Left lung (tissue), 10 donors: Measurements from ENCODE around the gene CSF2. TPM values are rescaled to one million over a fixed set of nuclear protein-coding genes. Genes with fewer than 3 reads are reported as not detected.

Experiments used
- ATAC-seq: fragments of 200-7000 bp; cut with Tn5 transposase; one replicate; pipeline ENCODE4 v1.9.1; 2020; ENCODE audit warnings: moderate library complexity
- DNase-seq, 4 donors: peaks; one replicate each; pipeline ENCODE4 v3.0.0-alpha.2; 2013 to 2020
- H3K27ac ChIP-seq, 2 donors: fragments of 200-600 bp; sonication (generic) in 1 of 2; one replicate each; pipeline versions ENCODE4 v1.5.0 to v1.8.0; 2020 to 2021
- H3K27me3 ChIP-seq, 2 donors: fragments of 200-600 bp; sonication (generic) in 1 of 2; one replicate each; pipeline versions ENCODE4 v1.5.0 to v1.8.0; 2020 to 2021
- H3K36me3 ChIP-seq, 2 donors: fragments of 200-600 bp; sonication (generic) in 1 of 2; one replicate each; pipeline versions ENCODE4 v1.5.0 to v1.8.0; 2020 to 2021
- H3K4me1 ChIP-seq, 2 donors: fragments of 200-600 bp; one replicate each; pipeline ENCODE4 v1.8.0; 2021
- H3K4me3 ChIP-seq, 2 donors: fragments of 200-600 bp; sonication (generic) in 1 of 2; one replicate each; pipeline versions ENCODE4 v1.5.0 to v1.8.0; 2020 to 2021; ENCODE audit warnings: mild to moderate bottlenecking in 1 of 2
- H3K9me3 ChIP-seq, 2 donors: fragments of 200-600 bp; sonication (generic) in 1 of 2; one replicate each; pipeline versions ENCODE4 v1.5.0 to v1.8.0; 2020 to 2021
- CTCF ChIP-seq, 2 donors: fragments of 200-600 bp; sonication (generic) in 1 of 2; IDR thresholded peaks; one replicate each; pipeline versions ENCODE4 v1.5.0 to v1.8.0; 2021; ENCODE audit warnings: antibody characterized with exemption in 2 of 2
- intact Hi-C, 2 donors: fragments of 100-400 bp; cut with DNase I; formaldehyde crosslinking; loops; one replicate each; pipeline versions ENCODE4 v1.11.2 to v1.14.2; 2022
- polyA plus RNA-seq, 6 donors: library from polyadenylated mRNA; unstranded; fragments of 120-200 nt; gene quantifications; one replicate each; pipeline ENCODE4 v1.2.1, GENCODE V29; 2013; ENCODE audit not compliant: insufficient read length in 6 of 6
- total RNA-seq, 2 donors: library from RNA; stranded (reverse); fragmentation: NEBNext Ultra II Directional; extraction: Animal tissue kit (Norgen Biotek cat#: 25700); gene quantifications; one replicate each; pipeline ENCODE4 v1.2.1, GENCODE V29; 2021
- donor health status: DM: no; HTN: yes; CAD: no.
- donor health status: DM: no; HTN: no; CAD: no.

CSF2 gene
- total and polyA plus RNA-seq, 8 donors: 0.18 to 5.1 (median 0.44) TPM; not detected in 3

DNA sequence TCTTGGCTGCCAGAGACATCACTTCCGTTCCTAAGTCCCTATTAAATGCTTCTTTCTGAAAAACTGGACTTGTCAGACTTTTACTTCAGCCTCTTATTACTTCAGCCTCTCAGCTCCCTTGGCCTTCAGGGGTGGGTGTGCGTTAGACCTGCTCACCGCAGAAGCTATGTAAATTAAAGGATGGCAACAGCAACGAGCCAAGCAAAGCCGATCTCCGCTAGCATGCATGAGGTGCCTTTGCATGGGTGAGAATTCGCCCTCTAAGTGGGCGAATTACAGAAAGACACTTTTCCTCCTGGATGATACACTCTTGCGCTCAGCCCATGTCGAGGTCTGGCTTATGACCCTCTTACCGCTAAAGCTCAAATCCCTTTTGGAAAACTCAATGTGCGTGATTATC, 24.0 kb upstream of the CSF2 start:
- Histone ChIP-seq H3K36me3 (no peaks in the 10 kb centered on the region), H3K9me3 (no peaks in the 10 kb centered on the region), H3K27me3 (peaks cover 0 to 5% of the 10 kb centered on the region in 2 donors), H3K4me3 (no peak overlapping the region), H3K4me1 (no peaks in the 10 kb centered on the region), H3K27ac (no peak overlapping the region)
- no peak for TF ChIP-seq CTCF (IDR thresholded peaks at IDR 0.05)
- DNase-seq (no peak), ATAC-seq (no peak)
- intact Hi-C loops: no loop called here

DNA sequence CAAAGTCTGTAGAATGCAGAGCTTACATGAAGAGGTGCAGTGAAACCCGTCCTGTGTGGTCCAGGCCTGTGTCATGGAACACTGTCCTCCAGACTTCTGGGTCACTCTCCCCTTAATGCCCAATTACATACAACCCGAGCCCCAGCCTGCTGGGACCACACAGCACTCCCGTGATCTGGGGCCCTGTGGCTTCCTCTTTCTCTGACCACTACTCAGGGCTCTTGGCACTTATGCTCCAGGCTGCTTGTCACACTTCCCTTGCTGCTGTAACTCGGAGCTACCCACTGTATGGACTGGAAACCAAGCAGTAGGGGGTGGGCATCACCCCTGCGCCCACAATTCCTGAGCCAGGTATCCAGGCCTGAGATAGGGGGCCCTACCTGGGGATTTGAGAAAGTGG, 23.5 kb upstream of the CSF2 start:
- ATAC-seq: peak; percentile 75
- Histone ChIP-seq H3K36me3 (no peaks in the 10 kb centered on the region), H3K27me3 (peaks cover 0 to 5% of the 10 kb centered on the region in 2 donors), H3K27ac (no peak overlapping the region), H3K4me1 (no peaks in the 10 kb centered on the region), H3K9me3 (no peaks in the 10 kb centered on the region), H3K4me3 (no peak overlapping the region)
- TF ChIP-seq CTCF (IDR thresholded peaks at IDR 0.05): no peak
- DNase-seq: peak in 2 of 4 donors; percentile 51 to 76
- intact Hi-C loops: no loop called here

GRCh38 chr5:132050661-132051552, 22.7 kb upstream of the CSF2 start:
- no peak overlapping the region for H3K4me3 ChIP-seq
- no peak for ATAC-seq
- H3K9me3 ChIP-seq: no peaks in the 10 kb centered on the region
- TF ChIP-seq CTCF (IDR thresholded peaks at IDR 0.05): no peak
- H3K36me3 ChIP-seq: no peaks in the 10 kb centered on the region
- H3K27ac ChIP-seq: no peak overlapping the region
- no peaks in the 10 kb centered on the region for H3K4me1 ChIP-seq
- intact Hi-C loops: no loop called here
- DNase-seq: no peak
- H3K27me3 ChIP-seq: peaks cover 0 to 5% of the 10 kb centered on the region in 2 donors

DNA sequence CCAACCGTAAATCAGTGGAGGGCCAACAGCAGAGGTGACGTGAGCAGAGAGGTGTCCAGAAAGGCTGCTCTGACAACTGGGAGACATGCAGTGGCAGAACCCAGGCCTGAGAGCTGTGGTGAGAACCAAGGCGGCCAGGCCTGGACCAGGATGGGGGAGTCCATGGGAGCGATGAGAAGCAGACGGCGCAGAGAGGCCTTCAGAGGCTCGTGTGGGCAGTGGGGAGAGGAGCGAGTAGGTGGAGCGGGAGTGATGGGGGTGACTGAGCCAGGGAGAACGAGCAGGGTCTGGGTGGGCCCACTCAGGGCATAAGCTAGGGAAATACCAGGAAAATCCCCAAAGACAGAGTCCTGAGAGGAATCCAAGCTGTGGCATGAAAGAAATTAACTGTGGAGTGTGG, 21.1 kb upstream of the CSF2 start:
- no peaks in the 10 kb centered on the region for H3K4me1 ChIP-seq
- intact Hi-C loops: no loop called here
- no peaks in the 10 kb centered on the region for H3K9me3 ChIP-seq
- H3K27ac ChIP-seq: no peak overlapping the region
- H3K4me3 ChIP-seq: no peak overlapping the region
- TF ChIP-seq CTCF (IDR thresholded peaks at IDR 0.05): no peak
- ATAC-seq: no peak
- peak in 1 of 4 donors; percentile 54 for DNase-seq
- no peaks in the 10 kb centered on the region for H3K36me3 ChIP-seq
- peaks cover 0 to 5% of the 10 kb centered on the region in 2 donors for H3K27me3 ChIP-seq

DNA sequence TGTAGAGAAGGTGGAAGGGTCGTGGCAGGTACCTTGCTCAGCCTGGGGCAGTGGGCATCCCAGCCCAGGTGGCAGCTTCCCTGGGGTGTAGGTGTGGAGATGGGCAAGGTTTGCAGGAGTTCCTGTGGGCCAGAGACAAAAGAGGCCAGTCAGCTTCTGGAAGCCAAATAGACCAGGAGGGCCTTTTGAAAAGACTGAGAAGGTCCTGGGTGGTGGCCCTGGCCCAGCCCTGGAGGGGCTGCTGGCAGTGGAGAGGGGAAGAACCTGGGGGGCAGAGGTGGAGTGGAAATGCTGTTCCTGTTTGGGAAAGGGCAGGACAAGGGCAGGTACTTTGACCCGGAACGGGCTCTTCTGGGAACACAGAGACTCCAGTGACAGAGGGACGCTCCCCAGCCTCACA, 20.1 kb upstream of the CSF2 start:
- Histone ChIP-seq H3K27me3 (peaks cover 0 to 5% of the 10 kb centered on the region in 2 donors), H3K4me1 (no peaks in the 10 kb centered on the region), H3K36me3 (no peaks in the 10 kb centered on the region), H3K9me3 (no peaks in the 10 kb centered on the region), H3K4me3 (no peak overlapping the region), H3K27ac (no peak overlapping the region)
- intact Hi-C loops: no loop called here
- ATAC-seq (no peak), DNase-seq (no peak)
- no peak for TF ChIP-seq CTCF (IDR thresholded peaks at IDR 0.05)
